GM19372 (cell line): ENCODE data around the gene DIPK1B.
"Not testable (repeated sequence)": the region's sequence is repeated elsewhere in the genome, so short reads cannot be mapped to it uniquely, and the experiment has no call there.

Source experiments
- ATAC-seq: cut with Tn5 transposase; IDR thresholded peaks from one replicate; pipeline ENCODE4 v1.9.1; 2021; ENCODE audit warnings: mild to moderate bottlenecking, low read depth, moderate library complexity; ENCODE audit not compliant: unreplicated experiment

DIPK1B gene

GRCh38 chr9:136697146-136697820 lies 15.1 kb upstream of the DIPK1B start:
- ATAC-seq = no peak

DNA sequence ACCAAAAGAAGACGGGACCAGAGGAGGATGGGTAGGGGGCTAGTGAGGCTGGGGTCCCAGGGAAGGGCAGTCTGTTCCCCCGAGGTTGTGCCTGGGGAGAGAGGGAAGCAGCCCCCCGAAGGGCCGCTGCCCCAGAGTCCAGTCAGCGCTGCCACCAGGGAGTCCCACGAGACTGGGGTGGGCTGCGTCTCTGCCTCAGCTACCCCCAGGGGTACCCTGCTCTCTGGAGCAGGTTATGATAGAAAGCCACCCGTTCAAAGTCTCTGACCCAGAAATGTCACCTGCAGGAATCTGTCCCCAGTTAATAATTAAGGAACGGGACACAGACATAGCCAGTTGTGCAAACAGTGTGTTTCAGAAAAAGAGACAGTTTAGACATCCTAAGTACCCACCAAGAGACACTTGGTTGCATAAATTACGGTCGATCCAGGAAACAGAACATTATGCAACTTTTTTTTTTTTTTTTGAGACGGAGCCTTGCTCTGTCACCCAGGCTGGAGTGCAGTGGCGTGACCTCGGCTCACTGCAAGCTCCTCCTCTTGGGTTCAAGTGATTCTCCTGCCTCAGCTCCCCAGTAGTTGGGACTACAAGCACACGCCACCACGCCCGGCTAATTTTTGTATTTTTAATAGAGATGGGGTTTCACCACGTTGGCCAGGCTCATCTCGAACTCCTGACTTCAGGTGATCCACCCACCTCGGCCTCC lies 14.4 kb upstream of the DIPK1B start:
- ATAC-seq = no peak

- no peak for ATAC-seq
Observed at GRCh38 chr9:136698635-136699246, 13.6 kb upstream of the DIPK1B start.

GRCh38 chr9:136700304-136700703 lies 12.1 kb upstream of the DIPK1B start:
- no peak for ATAC-seq

DNA sequence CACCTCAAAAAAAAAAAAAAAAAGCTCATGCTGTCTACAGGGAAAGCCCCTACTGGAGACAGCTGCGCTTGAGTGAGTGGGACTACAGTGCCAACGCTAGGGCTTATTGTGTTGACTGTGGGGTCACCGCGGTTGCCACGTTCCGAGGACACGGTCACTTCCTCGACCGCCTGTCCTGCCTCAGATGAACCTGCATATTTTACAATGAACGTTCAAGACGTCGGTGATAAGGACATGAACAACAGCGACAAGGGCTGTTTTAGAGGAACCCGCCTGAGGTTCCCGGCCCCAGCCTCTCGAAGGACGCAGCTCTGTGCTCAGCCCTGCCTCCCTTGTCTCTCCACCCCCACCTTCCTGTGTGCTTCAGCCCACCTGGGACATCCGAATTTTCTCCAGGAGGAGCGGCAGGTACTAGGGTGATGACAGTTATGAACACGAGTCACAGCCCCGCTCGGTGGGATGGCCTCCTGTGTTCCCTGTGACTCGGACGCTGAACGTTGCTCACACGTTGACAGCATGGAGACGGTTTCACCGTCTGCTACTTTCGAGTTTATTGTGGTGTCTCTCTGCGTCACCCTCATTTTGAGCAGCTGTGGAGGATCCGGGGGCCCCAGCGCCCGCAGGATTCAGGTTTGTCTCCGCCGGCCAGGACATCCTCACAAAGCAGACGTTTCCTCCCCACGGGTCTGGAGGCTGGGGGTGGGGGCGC lies 11.3 kb upstream of the DIPK1B start:
- peak; percentile 52 for ATAC-seq

DNA sequence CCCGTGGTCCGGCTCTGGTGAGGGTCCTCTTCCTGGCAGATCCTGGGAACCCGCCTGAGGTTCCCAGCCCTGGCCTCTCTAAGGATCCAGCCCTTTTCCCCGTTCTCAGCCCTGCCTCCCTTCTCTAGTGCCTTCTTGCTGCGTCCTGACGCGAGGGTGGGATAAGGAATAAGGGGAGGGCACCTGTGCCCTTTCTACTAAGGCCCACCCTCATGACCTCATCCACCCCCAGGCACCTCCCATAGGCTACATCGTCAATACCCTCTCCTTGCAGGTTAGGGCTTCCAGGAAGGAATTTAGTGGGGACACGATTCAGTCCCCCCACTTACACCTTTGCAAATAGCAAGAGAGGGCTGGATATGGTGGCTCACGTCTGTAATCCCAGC lies 10.7 kb upstream of the DIPK1B start:
- no peak for ATAC-seq

DNA sequence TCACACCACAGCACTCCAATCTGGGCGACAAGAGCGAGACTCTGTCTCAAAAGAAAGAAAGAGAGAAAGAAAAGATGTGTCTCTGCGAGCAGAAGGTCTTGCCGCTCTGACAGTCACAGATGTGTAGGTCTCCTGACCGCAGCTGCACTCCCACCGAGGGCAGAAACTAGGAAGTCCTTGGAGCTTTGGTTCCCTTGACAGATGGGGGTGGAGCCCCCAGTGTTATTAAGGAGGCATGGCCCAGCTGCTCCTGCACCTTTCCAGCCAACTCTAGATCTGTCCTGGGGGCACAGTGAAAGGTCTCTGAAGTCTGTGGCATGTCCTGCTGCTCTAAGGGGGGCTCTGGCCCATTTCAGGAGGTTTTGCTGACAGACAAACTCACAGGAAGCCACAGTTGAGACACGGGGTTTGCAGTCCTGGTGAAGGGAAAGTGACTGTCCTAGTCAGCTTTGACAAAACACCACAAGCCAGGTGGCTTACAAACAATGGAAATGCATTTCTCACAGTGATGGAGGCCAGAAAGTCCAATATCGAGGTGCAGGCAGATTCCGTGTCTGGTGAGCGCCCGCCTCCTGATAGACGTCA lies 9.0 kb upstream of the DIPK1B start:
- ATAC-seq = no peak

DNA sequence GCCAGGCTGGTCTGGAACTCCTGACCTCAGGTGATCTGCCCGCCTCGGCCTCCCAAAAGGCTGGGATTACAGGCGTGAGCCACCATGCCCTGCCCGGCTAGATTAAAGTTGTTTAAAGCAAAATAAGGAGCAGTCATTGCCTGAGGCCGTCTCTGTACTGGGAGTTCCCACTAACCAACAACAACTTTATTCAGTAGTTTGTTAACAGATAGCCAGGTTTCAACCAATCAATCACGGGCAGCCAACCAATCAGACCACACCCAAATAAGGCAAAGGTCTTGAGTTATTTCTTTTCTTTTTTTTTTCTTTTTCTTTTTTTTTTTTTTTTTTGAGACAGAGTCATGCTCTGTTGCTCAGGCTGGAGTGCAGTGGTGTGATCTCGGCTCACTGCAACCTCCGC lies 7.6 kb upstream of the DIPK1B start:
- ATAC-seq = not testable (repeated sequence)

- ATAC-seq = no peak
Observed at GRCh38 chr9:136705564-136705963, 6.8 kb upstream of the DIPK1B start.

DNA sequence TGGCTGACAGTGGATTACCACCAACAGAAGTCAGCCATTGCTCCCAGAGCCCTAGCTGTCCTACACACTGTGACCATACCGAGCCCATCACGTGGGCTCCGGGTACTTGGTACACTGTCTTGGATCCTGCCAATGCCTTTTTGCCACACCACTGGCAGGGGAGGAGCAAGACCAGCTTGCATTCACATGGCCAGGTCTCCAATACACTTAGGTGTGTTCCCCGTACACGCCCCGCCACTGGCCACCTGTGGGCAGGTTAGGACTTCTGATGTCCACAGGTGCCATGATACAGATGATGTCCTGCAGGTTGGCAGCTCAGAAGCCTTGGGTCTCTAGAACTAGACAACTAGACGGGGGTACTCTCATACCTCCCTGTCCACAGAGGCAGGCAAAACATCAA lies 5.4 kb upstream of the DIPK1B start:
- no peak for ATAC-seq

- ATAC-seq = no peak
Observed at GRCh38 chr9:136707849-136708517, 4.4 kb upstream of the DIPK1B start.

- no peak for ATAC-seq
Observed at GRCh38 chr9:136709454-136710109, 2.8 kb upstream of the DIPK1B start.

DNA sequence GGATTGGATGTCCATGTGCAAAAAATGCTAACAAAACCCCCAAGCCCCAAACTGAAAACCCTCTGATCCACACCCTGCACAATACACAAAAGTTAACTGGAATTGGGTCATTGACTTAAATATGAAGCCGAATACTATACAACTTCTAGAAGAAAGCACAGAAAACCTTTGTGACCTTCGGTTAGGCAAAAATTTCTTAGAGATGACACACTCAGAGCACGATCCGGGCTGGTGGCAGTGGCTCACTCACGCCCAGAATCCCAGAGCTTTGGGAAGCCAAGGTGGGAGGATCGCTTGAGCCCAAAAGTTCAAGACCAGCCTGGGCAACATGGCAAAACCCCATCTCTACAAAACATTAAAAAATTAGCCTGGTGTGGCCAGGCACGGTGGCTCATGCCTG lies 1.8 kb upstream of the DIPK1B start:
- no peak for ATAC-seq

DNA sequence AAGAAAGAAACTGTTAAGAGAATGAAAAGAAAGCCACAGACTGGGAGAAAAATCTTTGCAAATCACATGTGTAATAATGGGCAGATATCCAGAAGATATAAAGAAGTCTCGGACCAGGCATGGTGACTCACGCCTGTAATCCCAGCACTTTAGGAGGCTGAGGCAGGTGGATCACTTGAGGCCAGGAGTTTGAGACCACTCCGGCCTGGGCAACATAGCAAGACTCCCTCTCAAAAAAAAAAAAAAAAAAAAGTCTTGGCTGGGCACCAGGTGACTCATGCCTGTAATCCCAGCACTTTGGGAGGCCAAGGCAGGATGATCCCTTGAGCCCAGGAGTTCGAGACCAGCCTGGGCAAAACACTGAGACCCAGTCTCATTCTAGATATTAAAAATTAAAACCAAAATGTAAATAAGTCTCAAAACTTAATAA lies 1.1 kb upstream of the DIPK1B start:
- ATAC-seq = not testable (repeated sequence)

DNA sequence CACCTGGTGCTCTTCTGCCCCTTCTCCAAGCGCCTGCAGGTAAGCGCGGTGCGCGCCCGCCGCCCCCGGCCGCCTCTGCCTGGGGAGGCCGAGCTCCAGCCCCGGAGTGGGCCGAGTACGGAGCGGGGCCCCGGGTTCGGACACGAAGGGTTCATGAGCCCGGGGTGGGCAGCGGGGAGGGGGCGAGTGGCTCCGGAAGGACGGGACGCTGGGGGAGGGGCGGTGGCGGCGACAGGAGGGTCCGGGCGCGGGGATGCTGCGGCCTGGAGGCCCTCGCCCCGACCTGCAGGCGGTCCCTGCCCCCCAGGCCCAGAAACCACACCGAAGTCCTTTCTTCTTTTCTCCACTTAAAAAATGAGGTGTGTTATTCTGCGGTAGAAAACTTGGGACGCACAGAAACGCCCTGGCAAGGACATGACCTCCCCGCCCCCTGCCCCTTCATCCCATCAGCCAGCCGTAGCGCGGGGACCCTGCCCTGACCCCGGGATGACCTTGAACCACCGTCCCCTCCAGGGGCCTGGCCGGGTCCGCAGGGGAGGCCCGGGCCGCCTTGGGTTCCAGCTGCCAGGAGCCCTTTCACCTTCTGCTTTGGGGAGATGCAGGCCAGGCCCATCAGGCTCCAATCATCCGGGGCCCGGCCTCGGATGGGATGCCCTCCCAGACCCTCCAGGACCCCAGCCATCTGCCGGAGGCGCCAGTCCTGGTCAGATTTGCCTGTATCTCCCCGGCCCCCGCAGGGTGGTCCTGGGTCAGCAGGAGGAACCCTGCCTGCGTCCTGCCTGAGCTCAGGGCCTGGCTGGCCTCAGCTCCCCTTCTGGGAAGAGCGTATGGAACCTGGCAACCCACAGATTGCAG lies 545 bp downstream of the DIPK1B start:
- no peak for ATAC-seq

GRCh38 chr9:136713550-136713949 lies 1.2 kb downstream of the DIPK1B start:
- no peak for ATAC-seq

GRCh38 chr9:136714096-136714892 lies 1.9 kb downstream of the DIPK1B start:
- ATAC-seq = no peak

- no peak for ATAC-seq
Observed at GRCh38 chr9:136714893-136715274, 2.5 kb downstream of the DIPK1B start.
